Neuronal stem cell (in vitro differentiated cells): ENCODE results near the gene PLAAT5.

Experiments
- DNase-seq: peaks from one replicate; pipeline ENCODE4 v3.0.0-alpha.2; 2013; ENCODE audit warnings: low spot score
- H2AFZ ChIP-seq: one replicate; pipeline ENCODE4 v1.6.1; 2013; ENCODE audit warnings: mild to moderate bottlenecking, low read length, inconsistent platforms
- H2AK5ac ChIP-seq: 2 replicates; pipeline ENCODE4 v1.6.1; 2013; ENCODE audit warnings: low read depth, mild to moderate bottlenecking, inconsistent platforms, low read length, moderate library complexity, mixed read lengths
- H2BK120ac ChIP-seq: 2 replicates; pipeline ENCODE4 v1.6.1; 2013; ENCODE audit warnings: low read depth, mild to moderate bottlenecking, inconsistent platforms, low read length, moderate library complexity, mixed read lengths
- H2BK12ac ChIP-seq: one replicate; pipeline ENCODE4 v1.6.1; 2013; ENCODE audit warnings: low read length, inconsistent platforms
- H2BK15ac ChIP-seq: 2 replicates; pipeline ENCODE4 v1.6.1; 2013; ENCODE audit warnings: mild to moderate bottlenecking, low read length, inconsistent platforms, mixed read lengths
- H2BK5ac ChIP-seq: one replicate; pipeline ENCODE4 v1.6.1; 2013; ENCODE audit warnings: inconsistent platforms, mild to moderate bottlenecking, low read length, moderate library complexity
- H3K14ac ChIP-seq: one replicate; pipeline ENCODE4 v1.6.1; 2013; ENCODE audit warnings: low read length, inconsistent platforms
- H3K18ac ChIP-seq: 2 replicates; pipeline ENCODE4 v1.6.1; 2013; ENCODE audit warnings: low read length, inconsistent platforms
- H3K23ac ChIP-seq: 2 replicates; pipeline ENCODE4 v1.6.1; 2013; ENCODE audit warnings: low read depth, mild to moderate bottlenecking, mixed read lengths, low read length, inconsistent platforms; ENCODE audit not compliant: poor library complexity
- H3K27ac ChIP-seq: replicated peaks from 3 replicates; pipeline ENCODE4 v1.5.1; 2013; ENCODE audit warnings: low read length, inconsistent platforms
- H3K27me3 ChIP-seq, 3 experiments: 2 replicates each; pipeline ENCODE4 v1.6.1; 2013; ENCODE audit warnings: low read length in 3 of 3, mild to moderate bottlenecking in 2 of 3, inconsistent platforms in 1 of 3, low read depth in 1 of 3, mixed read lengths in 1 of 3, moderate library complexity in 1 of 3; ENCODE audit not compliant: control insufficient read depth in 3 of 3, insufficient read depth in 3 of 3
- H3K36me3 ChIP-seq, 2 donors: replicated peaks in 1 of 2; 2 replicates each; pipeline ENCODE4 v1.6.1; 2013; ENCODE audit warnings: low read length in 2 of 2; ENCODE audit not compliant: control insufficient read depth in 2 of 2, insufficient read depth in 2 of 2
- H3K4ac ChIP-seq: 2 replicates; pipeline ENCODE4 v1.6.1; 2013; ENCODE audit warnings: inconsistent platforms, mild to moderate bottlenecking, low read length, moderate library complexity
- H3K4me1 ChIP-seq, 2 donors: 1 replicate in 1 of 2; 2 replicates in 1 of 2; pipeline ENCODE4 v1.6.1; 2013; ENCODE audit warnings: low read length in 2 of 2, low read depth in 1 of 2; ENCODE audit not compliant: control insufficient read depth in 2 of 2, insufficient read depth in 1 of 2
- H3K4me2 ChIP-seq: one replicate; pipeline ENCODE4 v1.6.1; 2013; ENCODE audit warnings: mild to moderate bottlenecking, low read length, inconsistent platforms; ENCODE audit not compliant: insufficient read depth, poor library complexity, severe bottlenecking
- H3K4me3 ChIP-seq, 2 donors: 2 replicates each; pipeline ENCODE4 v1.5.1; 2013; ENCODE audit warnings: low read length in 2 of 2, mild to moderate bottlenecking in 2 of 2, inconsistent platforms in 1 of 2, moderate library complexity in 1 of 2
- H3K79me1 ChIP-seq: one replicate; pipeline ENCODE4 v1.6.1; 2013; ENCODE audit warnings: low read depth, mild to moderate bottlenecking, inconsistent platforms, low read length, moderate library complexity
- H3K9ac ChIP-seq: one replicate; pipeline ENCODE4 v1.6.1; 2013; ENCODE audit warnings: mild to moderate bottlenecking, low read depth, low read length, inconsistent platforms; ENCODE audit not compliant: poor library complexity
- H3K9me3 ChIP-seq, 2 donors: replicated peaks in 1 of 2; 2 replicates each; pipeline versions ENCODE3 to v1.6.1; 2013; ENCODE audit warnings: low read length in 2 of 2, mild to moderate bottlenecking in 2 of 2, inconsistent platforms in 1 of 2, low read depth in 1 of 2, mixed read lengths in 1 of 2, moderate library complexity in 1 of 2; ENCODE audit not compliant: control insufficient read depth in 2 of 2, insufficient read depth in 1 of 2
- H4K8ac ChIP-seq: one replicate; pipeline ENCODE4 v1.6.1; 2013; ENCODE audit warnings: low read depth, mild to moderate bottlenecking, inconsistent platforms, low read length, moderate library complexity
- H4K91ac ChIP-seq: one replicate; pipeline ENCODE4 v1.6.1; 2013; ENCODE audit warnings: low read length, low read depth, mild to moderate bottlenecking, inconsistent platforms; ENCODE audit not compliant: poor library complexity
- WGBS, 2 donors: extraction: QIAGEN DNeasy Blood & Tissue Kit; methylation state at CpG; one replicate each; pipeline ENCODE4 v1.1.7; 2013; ENCODE audit warnings: missing lambda C conversion rate in 2 of 2, mixed read lengths in 1 of 2; ENCODE audit not compliant: insufficient read length in 2 of 2, insufficient replicate concordance in 1 of 2; ENCODE audit errors: extremely low coverage in 2 of 2; 5-methylcytosine and 5-hydroxymethylcytosine counted together

Gene PLAAT5

DNA sequence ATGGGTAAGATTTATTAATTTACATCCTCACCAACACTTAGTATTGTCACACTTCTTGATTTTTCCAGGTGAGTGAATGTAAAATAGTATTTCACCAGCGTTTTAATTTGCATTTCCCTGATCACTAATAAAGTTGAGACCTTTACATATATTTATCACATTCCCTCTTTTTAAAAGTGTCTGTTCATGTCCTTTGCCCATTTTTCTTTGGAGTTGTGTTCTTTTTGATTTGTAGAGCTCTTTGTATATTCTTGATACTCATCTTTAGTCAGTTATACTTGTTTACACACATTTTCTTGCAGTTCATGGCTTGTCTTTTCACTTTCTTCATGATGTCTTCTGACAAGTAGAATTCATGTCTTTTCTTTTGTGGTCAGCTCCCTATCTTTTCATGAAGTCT is 2.2 kb upstream of the PLAAT5 start:
- Histone ChIP-seq H3K27ac (no peak overlapping the region), H3K18ac (no peak overlapping the region), H3K4me3 (no peak overlapping the region), H3K4me2 (no peak overlapping the region), H3K9ac (no peak overlapping the region), H2BK15ac (no peak overlapping the region), H4K91ac (no peak overlapping the region), H2AK5ac (no peak overlapping the region), H3K27me3 (peaks cover 0 to 51% (median 0%) of the 10 kb centered on the region in 3 experiments), H3K4ac (no peak overlapping the region), H3K14ac (no peak overlapping the region), H3K23ac (no peak overlapping the region), H4K8ac (no peak overlapping the region), H2BK120ac (no peak overlapping the region), H3K4me1 (peaks cover 0 to 14% of the 10 kb centered on the region in 2 donors), H2BK5ac (no peak overlapping the region), H2BK12ac (no peak overlapping the region), H2AFZ (no peak overlapping the region), H3K36me3 (no peaks in the 10 kb centered on the region), H3K9me3 (peaks cover 2 to 6% of the 10 kb centered on the region in 2 donors), H3K79me1 (no peaks in the 10 kb centered on the region)
- DNase-seq: no peak
- WGBS, 2 donors: no CpG with 5 or more reads among the region's 1 CpG

DNA sequence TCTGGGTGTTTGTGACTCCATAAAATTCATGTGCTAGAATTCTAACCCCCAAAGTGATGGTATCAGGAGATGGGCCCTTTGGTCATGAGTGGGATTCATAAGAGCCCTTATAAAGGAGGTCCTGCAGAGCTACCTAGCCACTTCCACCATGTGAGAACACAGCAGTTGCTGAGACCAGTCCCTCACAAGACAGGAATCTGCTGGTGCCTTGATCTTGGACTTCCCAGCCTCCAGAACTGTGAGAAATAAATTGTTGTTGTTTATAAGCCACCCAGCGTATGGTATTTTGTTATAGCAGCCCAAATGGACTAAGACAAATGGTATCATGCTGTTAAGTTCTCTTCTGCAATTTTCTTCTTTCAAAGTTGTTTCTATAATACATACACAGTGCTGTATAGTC is 1.5 kb upstream of the PLAAT5 start:
- Histone ChIP-seq H3K27ac (no peak overlapping the region), H3K9ac (no peak overlapping the region), H2AK5ac (no peak overlapping the region), H3K9me3 (peaks cover 2 to 6% of the 10 kb centered on the region in 2 donors), H3K23ac (no peak overlapping the region), H2AFZ (no peak overlapping the region), H4K91ac (no peak overlapping the region), H4K8ac (no peak overlapping the region), H2BK5ac (no peak overlapping the region), H3K14ac (no peak overlapping the region), H3K79me1 (no peaks in the 10 kb centered on the region), H3K27me3 (peaks cover 0 to 51% (median 0%) of the 10 kb centered on the region in 3 experiments), H2BK12ac (no peak overlapping the region), H3K36me3 (no peaks in the 10 kb centered on the region), H3K4me2 (no peak overlapping the region), H2BK15ac (no peak overlapping the region), H2BK120ac (no peak overlapping the region), H3K4ac (no peak overlapping the region), H3K4me1 (peaks cover 0 to 14% of the 10 kb centered on the region in 2 donors), H3K18ac (no peak overlapping the region), H3K4me3 (no peak overlapping the region)
- DNase-seq: no peak
- WGBS, 2 donors: no CpG with 5 or more reads among the region's 1 CpG

DNA sequence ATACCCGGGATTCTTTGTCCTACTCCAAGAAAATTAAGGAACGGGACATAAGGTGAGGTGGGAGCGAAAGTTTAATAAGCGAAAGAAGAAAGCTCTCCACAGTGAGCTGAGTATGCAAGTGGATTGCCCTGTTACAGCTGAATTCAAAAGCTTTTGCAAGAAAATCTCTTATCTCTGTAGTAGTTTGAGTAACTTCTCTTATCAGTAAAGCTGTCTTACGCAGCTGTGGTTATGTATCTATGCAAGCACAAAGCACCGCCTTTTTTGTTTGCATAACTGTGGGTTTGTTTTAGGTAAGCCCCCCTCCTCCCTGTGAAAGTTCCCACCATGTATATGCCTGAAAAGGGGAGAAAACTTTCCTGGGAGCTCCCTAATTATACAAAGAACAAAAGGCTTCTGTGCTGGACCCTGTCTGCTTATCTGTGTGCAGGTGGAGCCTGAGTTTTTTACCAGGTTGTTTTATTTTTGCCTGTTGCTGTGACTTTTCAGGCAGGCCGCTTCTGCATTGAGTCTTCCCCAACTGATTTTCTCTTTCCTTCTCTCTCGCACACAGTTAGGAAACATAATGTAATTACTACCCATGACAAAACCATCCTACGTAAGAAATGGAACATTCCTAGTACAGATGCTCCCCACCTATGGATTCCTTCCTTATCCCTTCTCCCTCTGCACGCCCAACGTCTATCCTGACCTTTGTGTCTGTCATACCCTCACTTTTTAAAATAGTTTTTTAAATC is 837 bp upstream of the PLAAT5 start:
- H3K27me3 ChIP-seq: peaks cover 0 to 51% (median 0%) of the 10 kb centered on the region in 3 experiments
- no peak overlapping the region for H3K9ac ChIP-seq
- H3K4ac ChIP-seq: no peak overlapping the region
- no peak overlapping the region for H2AFZ ChIP-seq
- H2BK5ac ChIP-seq: no peak overlapping the region
- no peak overlapping the region for H3K4me3 ChIP-seq
- no peak overlapping the region for H2BK120ac ChIP-seq
- no peak for DNase-seq
- H3K18ac ChIP-seq: no peak overlapping the region
- no peak overlapping the region for H2BK12ac ChIP-seq
- H3K23ac ChIP-seq: no peak overlapping the region
- no peak overlapping the region for H3K27ac ChIP-seq
- H2AK5ac ChIP-seq: no peak overlapping the region
- no peak overlapping the region for H4K91ac ChIP-seq
- no peaks in the 10 kb centered on the region for H3K79me1 ChIP-seq
- H3K4me2 ChIP-seq: peak overlapping the region; percentile 23
- H3K4me1 ChIP-seq: peaks cover 0 to 14% of the 10 kb centered on the region in 2 donors
- no peak overlapping the region for H2BK15ac ChIP-seq
- WGBS, 2 donors: no CpG with 5 or more reads among the region's 11 CpGs
- H3K36me3 ChIP-seq: no peaks in the 10 kb centered on the region
- H4K8ac ChIP-seq: no peak overlapping the region
- no peak overlapping the region for H3K14ac ChIP-seq
- H3K9me3 ChIP-seq: peaks cover 2 to 6% of the 10 kb centered on the region in 2 donors

DNA sequence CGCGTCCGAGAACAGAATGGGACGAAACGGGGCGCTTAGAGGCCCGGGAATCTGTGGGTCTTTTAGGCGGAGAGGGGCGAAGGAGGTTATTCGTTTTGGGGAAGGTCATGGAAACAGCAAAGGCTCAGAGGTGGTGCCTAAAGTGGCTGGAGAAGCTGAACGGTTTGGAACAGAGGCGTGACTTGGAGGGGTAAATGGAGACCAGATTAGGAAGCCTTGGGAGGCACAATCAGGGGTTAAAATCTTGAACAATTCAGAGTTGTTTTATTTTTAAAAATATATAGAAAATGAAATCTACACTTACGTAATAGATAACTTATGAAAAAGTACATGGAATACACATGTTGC is 247 bp upstream of the PLAAT5 start:
- Histone ChIP-seq H2AK5ac (peak overlapping the region; percentile 26), H2BK12ac (no peak overlapping the region), H3K14ac (no peak overlapping the region), H3K79me1 (no peaks in the 10 kb centered on the region), H3K9me3 (peaks cover 2 to 6% of the 10 kb centered on the region in 2 donors), H4K8ac (no peak overlapping the region), H2BK120ac (peak overlapping the region; percentile 98), H3K4me2 (peak overlapping the region; percentile 90), H3K23ac (peak overlapping the region; percentile 80), H4K91ac (peak overlapping the region; percentile 56), H2AFZ (peak overlapping the region; percentile 75), H3K36me3 (no peaks in the 10 kb centered on the region), H2BK5ac (peak overlapping the region; percentile 66), H3K27ac (no peak overlapping the region), H3K4me1 (peaks cover 0 to 14% of the 10 kb centered on the region in 2 donors), H3K9ac (no peak overlapping the region), H3K4me3 (peak overlapping the region in 1 of 2 donors; percentile 77), H2BK15ac (peak overlapping the region; percentile 99), H3K18ac (peak overlapping the region; percentile 98), H3K4ac (no peak overlapping the region), H3K27me3 (peaks cover 0 to 51% (median 0%) of the 10 kb centered on the region in 3 experiments)
- DNase-seq: no peak
- WGBS, 2 donors: no CpG with 5 or more reads among the region's 13 CpGs
